ENCODE data around the gene ATP13A3.

DNA sequence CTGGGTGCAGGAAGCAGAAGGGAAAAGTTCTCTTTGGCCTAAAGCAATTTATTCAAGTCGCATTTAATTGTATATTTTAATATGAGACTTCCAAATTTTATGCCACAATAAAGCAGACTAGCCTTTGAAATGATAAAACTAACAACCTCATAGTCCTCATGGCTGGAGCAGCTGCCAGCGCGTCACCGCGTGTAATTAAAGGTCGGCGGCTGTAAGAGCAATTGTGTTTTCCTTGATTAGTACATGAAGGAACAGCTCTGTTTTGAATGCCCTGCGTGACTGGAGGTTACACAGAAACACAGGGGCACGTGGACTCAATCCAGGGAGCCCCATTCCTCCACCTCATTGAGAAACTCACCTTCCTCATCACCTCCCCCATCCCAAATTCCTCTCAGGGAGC is 107.2 kb downstream of the ATP13A3 start:
- TF ChIP-seq, protein P1, sequence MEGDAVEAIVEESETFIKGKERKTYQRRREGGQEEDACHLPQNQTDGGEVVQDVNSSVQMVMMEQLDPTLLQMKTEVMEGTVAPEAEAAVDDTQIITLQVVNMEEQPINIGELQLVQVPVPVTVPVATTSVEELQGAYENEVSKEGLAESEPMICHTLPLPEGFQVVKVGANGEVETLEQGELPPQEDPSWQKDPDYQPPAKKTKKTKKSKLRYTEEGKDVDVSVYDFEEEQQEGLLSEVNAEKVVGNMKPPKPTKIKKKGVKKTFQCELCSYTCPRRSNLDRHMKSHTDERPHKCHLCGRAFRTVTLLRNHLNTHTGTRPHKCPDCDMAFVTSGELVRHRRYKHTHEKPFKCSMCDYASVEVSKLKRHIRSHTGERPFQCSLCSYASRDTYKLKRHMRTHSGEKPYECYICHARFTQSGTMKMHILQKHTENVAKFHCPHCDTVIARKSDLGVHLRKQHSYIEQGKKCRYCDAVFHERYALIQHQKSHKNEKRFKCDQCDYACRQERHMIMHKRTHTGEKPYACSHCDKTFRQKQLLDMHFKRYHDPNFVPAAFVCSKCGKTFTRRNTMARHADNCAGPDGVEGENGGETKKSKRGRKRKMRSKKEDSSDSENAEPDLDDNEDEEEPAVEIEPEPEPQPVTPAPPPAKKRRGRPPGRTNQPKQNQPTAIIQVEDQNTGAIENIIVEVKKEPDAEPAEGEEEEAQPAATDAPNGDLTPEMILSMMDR (IDR thresholded peaks at IDR 0.05): no peak
- TF ChIP-seq POLR2A (IDR thresholded peaks at IDR 0.05): no peak
- TF ChIP-seq POLR2AphosphoS5 (IDR thresholded peaks at IDR 0.05): no peak

Data from transverse colon (tissue), 4 donors.